GM19372 (cell line): ENCODE data around the gene IGDCC3.

Source experiments
- ATAC-seq: cut with Tn5 transposase; IDR thresholded peaks from one replicate; pipeline ENCODE4 v1.9.1; 2021; ENCODE audit warnings: mild to moderate bottlenecking, low read depth, moderate library complexity; ENCODE audit not compliant: unreplicated experiment

Gene IGDCC3

GRCh38 chr15:65304381-65305149 is 73.2 kb downstream of the IGDCC3 start, which contains the start of gene RNU5B-1:
RNU5B-1 (plus strand) TSS chr15:65304677.
- peak; percentile 63 for ATAC-seq

GRCh38 chr15:65303687-65304380 is 74.0 kb downstream of the IGDCC3 start:
- no peak for ATAC-seq

DNA sequence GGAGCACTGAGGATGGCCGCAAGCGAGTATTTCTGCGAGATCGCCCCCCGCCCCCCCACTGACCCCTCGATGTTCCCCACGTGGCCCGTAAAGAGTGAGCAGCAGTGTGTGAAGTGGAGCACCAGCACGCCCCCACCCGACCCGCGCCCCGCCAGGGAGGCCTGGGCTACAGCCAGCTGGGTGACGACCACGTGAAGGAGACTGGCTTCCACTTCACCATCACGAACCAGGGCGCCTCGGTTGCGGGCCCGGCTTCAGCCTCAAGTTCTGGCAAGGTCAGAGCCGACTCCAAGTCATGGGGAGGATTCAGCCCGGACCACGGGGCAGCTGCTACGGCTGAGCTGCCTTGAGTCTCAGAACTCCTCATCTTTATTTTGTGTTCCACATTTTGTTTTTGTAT is 75.7 kb downstream of the IGDCC3 start:
- ATAC-seq = no peak

DNA sequence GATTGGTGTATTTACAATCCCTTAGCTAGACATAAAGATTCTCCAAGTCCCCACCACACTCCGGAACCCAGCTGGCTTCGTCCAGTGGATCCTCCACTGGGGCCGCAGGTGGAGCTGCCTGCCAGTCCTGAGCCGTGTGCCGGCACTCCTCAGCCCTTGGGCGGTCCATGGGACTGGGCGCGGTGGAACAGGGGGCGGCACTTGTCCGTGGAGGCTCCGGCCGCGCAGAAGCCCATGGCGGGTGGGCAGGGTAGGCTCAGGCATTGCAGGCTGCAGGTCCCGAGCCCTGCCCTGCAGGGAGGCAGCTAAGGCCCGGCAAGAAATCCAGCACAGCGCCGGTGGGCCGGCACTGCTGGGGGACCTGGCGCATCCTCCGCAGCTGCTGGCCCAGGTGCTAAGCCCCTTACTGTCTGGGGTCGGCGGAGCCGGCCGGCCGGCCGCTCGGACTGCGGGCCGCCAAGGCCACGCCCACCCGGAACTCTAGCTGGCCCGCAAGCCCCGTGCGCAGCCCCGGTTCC is 76.8 kb downstream of the IGDCC3 start:
- ATAC-seq = no peak

DNA sequence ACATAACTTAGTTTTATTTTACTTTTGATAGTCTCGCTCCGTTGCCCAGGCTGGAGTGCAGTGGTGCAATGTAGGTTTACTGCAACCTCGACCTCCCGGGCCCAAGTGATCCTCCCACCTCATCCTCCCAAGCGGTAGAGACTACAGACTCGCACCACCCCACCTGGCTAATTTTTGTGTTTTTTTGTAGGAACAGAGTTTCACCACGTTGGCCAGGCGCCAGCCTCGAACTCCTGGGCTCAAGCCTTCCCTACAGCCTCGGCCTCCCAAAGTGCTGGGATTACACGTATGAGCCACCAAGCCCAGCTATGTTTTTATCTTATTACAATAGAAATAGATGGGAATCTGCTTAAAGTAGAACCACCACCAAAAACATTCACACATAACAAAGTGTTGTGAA is 79.1 kb downstream of the IGDCC3 start:
- no peak for ATAC-seq

- no peak for ATAC-seq
Observed at GRCh38 chr15:65292938-65293518, 84.8 kb downstream of the IGDCC3 start.

DNA sequence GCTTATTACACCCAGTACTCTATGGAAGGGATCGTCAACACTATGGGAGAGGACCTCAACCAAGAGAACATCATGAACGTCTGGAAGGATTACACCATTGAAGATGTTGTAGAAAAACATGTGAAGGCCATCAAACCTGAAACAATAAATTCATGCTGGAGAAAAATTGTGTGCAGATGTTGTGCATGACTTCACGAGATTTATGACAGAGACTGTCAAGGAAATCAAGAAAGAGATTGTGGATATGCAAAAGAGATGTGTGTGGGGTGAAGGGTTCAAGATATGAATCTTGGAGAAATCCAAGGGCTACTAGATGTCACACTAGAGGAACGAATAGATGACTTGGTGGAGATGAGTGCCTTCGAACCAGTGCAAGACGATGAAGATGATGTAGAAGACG is 87.6 kb downstream of the IGDCC3 start:
- ATAC-seq = no peak

GRCh38 chr15:65289261-65289854 is 88.4 kb downstream of the IGDCC3 start:
- no peak for ATAC-seq

- ATAC-seq = no peak
Observed at GRCh38 chr15:65287520-65287855, 90.3 kb downstream of the IGDCC3 start.

DNA sequence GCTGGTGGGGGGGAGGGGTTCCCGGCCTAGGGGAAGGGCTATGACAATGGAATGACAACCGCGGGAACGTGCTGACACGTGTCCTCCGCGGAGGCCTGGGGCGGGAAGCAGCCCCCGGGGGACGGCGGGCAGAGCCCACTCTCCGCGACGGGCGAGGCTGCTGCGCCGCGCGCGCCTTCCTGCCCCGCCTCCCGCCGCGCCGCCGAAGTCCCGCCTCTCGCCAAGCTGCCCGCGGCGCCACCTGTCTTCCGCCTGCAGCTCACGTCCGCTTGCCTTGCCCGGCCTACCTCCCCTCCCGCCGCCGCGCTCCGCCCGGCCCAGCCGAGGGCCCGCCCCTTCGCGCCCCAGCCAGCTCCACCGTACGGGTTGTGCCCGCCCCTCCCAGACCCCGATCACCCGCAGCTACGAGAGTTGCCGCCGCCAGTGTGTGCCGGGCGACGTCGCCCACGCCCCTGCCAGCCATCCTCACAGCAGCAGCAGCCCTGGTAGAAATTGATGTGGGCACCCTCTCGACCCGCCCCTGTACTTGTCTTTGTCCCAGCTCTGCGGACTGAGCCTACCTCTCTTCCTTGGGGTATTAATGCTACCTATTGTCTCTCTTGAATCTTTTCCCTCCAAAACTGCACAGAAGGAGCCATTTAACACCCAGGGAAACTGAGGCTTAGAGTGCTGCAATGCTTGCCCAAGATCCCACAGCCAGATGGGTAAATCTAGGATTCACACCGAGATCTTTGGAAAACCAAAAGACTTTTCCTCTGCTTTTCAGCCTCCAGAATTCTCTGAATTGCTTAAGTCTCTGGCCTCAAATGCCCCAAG is 90.9 kb downstream of the IGDCC3 start, which contains the start of gene PARP16:
Gene PARP16, minus strand, starts transcription at position 180 of the 816 bp plus-strand sequence. CDS start 457 bp downstream, outside the sequence.
- ATAC-seq = peak; percentile 94

- ATAC-seq = peak; percentile 33
Observed at GRCh38 chr15:65286069-65286703, 91.6 kb downstream of the IGDCC3 start.

- no peak for ATAC-seq
Observed at GRCh38 chr15:65285291-65286068, 92.3 kb downstream of the IGDCC3 start.

DNA sequence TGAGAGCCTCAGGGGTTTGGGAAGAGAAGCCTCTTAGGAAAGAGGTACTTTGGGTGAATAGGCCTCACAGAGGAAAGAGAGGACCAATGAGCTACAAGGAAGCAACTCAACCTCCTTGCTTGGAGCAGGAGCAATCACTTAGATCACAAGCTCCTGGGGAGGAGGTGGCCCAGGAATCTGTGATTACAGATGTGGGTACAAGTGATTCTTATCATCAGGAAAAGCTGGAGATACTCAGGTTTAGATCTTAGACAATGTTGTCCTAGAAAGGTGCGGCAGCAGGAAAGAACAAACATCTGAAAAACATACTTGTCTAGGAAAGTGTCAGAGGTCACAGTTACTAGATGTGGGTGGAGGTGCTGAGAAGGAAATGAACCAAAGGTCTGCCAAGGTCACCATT is 99.3 kb downstream of the IGDCC3 start:
- ATAC-seq = no peak
